CD8-positive, alpha-beta memory T cell (primary cell): ENCODE measurements around the gene TSTD2. TPM values are rescaled to one million over a fixed set of nuclear protein-coding genes. Genes with fewer than 3 reads are reported as not detected.

ENCODE experiments used
- CTCF ChIA-PET: fragments of 350-600 bp; sonication (Branson Sonifier 250); formaldehyde crosslinking; loops from one replicate; lab custom pipeline; 2021; ENCODE audit warnings: antibody characterized with exemption; lab: Charles Lee
- POLR2A ChIA-PET: fragments of 350-600 bp; sonication (Branson Sonifier 250); formaldehyde crosslinking; loops from one replicate; lab custom pipeline; 2021; ENCODE audit warnings: antibody characterized with exemption; lab: Charles Lee
- DNase-seq, 5 donors: peaks; one replicate each; pipeline versions ENCODE4 v3.0.0 to v3.0.0-alpha.2; 2020 to 2022; ENCODE audit warnings: mixed read lengths in 1 of 5
- H3K27ac ChIP-seq: one replicate; pipeline ENCODE4 v1.7.0; 2013; ENCODE audit warnings: low read depth, mild to moderate bottlenecking, low read length, moderate library complexity
- H3K27me3 ChIP-seq: 2 replicates; pipeline ENCODE4 v1.7.0; 2013; ENCODE audit warnings: low read length, mild to moderate bottlenecking; ENCODE audit not compliant: insufficient read depth, poor library complexity, severe bottlenecking
- H3K36me3 ChIP-seq: 2 replicates; pipeline ENCODE4 v1.7.0; 2013; ENCODE audit warnings: mild to moderate bottlenecking, low read length, moderate library complexity; ENCODE audit not compliant: insufficient read depth
- H3K4me1 ChIP-seq: 2 replicates; pipeline ENCODE4 v1.7.0; 2013; ENCODE audit warnings: mild to moderate bottlenecking, low read length, moderate library complexity; ENCODE audit not compliant: insufficient read depth
- H3K4me3 ChIP-seq: 2 replicates; pipeline ENCODE4 v1.7.0; 2013; ENCODE audit warnings: mild to moderate bottlenecking, low read length
- H3K9me3 ChIP-seq: 2 replicates; pipeline ENCODE4 v1.7.0; 2013; ENCODE audit warnings: mild to moderate bottlenecking, low read length
- H3K27ac Mint-ChIP-seq, 8 donors: one replicate each; pipeline ENCODE4 v1.8.0; 2020 to 2021; ENCODE audit warnings: mixed read lengths in 8 of 8, mild to moderate bottlenecking in 6 of 8, inconsistent platforms in 3 of 8, moderate library complexity in 3 of 8
- H3K27me3 Mint-ChIP-seq, 2 donors: one replicate each; pipeline ENCODE4 v1.8.0; 2020 to 2021; ENCODE audit warnings: mixed read lengths in 2 of 2, mild to moderate bottlenecking in 1 of 2, moderate library complexity in 1 of 2
- H3K36me3 Mint-ChIP-seq, 3 donors: one replicate each; pipeline ENCODE4 v1.8.0; 2020 to 2021; ENCODE audit warnings: mixed read lengths in 3 of 3, inconsistent platforms in 1 of 3, mild to moderate bottlenecking in 1 of 3
- H3K4me1 Mint-ChIP-seq, 3 donors: one replicate each; pipeline ENCODE4 v1.8.0; 2020 to 2021; ENCODE audit warnings: mixed read lengths in 3 of 3, inconsistent platforms in 1 of 3, mild to moderate bottlenecking in 1 of 3
- H3K4me3 Mint-ChIP-seq, 7 donors: one replicate each; pipeline ENCODE4 v1.8.0; 2020 to 2021; ENCODE audit warnings: mixed read lengths in 7 of 7, mild to moderate bottlenecking in 6 of 7, moderate library complexity in 4 of 7, inconsistent platforms in 2 of 7
- H3K9me3 Mint-ChIP-seq, 5 donors: one replicate each; pipeline ENCODE4 v1.8.0; 2020 to 2022; ENCODE audit warnings: mixed read lengths in 5 of 5, mild to moderate bottlenecking in 3 of 5, moderate library complexity in 2 of 5, inconsistent platforms in 1 of 5
- polyA plus RNA-seq: library from polyadenylated mRNA; unstranded; fragments of 300-500 nt; fragmentation: Illumina TruSeq; gene quantifications from one replicate; pipeline ENCODE4 v1.2.3, GENCODE V29; 2021
- total RNA-seq, 2 experiments: library from RNA; stranded (reverse); gene quantifications; one replicate each; pipeline ENCODE4 v1.2.3, GENCODE V29; 2021

Gene TSTD2
- total and polyA plus RNA-seq, 3 experiments from 2014 or later = 5.7 to 14.7 (median 13.8) TPM

DNA sequence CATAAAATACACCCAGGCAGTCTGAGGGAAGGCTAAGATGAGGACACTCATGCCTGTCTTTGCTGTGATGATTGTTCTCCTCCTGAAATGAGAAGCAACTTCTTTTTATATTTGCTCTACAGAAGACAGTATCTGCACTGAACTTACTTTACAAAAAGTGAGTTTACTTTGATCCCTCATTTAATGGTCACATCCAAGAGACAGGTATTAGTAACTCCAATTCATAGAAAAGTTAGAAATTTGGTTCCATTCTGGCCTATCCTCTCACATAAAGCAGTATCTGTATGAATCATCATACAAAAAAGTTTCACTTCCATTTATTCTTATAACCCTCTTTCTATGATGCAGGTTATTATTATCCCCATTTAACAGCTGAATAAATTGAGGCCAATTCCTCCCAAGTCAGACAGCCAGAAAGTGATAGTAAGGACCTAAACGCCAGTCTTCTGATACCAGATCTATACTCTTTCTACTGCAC lies 15.2 kb downstream of the TSTD2 start:
- Mint-ChIP-seq H3K9me3 (no peaks in the 10 kb centered on the region), H3K27ac (peak overlapping the region in 2 of 8 donors; percentile 28 to 55), H3K4me3 (no peak overlapping the region), H3K27me3 (no peaks in the 10 kb centered on the region), H3K4me1 (no peaks in the 10 kb centered on the region), H3K36me3 (peaks cover 0 to 65% (median 28%) of the 10 kb centered on the region in 3 donors)
- ChIA-PET POLR2A (no interaction called here), CTCF (interaction anchor here (1.2 kb wide), 1 partner anchor 15 kb away, joined by 7 read pairs; the partner anchor contains the start of genes NCBP1 and TSTD2)
- peaks cover 3% of the 10 kb centered on the region for H3K36me3 ChIP-seq
- no peak overlapping the region for H3K4me3 ChIP-seq
- no peak for DNase-seq
- H3K4me1 ChIP-seq = no peaks in the 10 kb centered on the region
- no peaks in the 10 kb centered on the region for H3K27me3 ChIP-seq
- no peak overlapping the region for H3K27ac ChIP-seq
- H3K9me3 ChIP-seq = no peaks in the 10 kb centered on the region

DNA sequence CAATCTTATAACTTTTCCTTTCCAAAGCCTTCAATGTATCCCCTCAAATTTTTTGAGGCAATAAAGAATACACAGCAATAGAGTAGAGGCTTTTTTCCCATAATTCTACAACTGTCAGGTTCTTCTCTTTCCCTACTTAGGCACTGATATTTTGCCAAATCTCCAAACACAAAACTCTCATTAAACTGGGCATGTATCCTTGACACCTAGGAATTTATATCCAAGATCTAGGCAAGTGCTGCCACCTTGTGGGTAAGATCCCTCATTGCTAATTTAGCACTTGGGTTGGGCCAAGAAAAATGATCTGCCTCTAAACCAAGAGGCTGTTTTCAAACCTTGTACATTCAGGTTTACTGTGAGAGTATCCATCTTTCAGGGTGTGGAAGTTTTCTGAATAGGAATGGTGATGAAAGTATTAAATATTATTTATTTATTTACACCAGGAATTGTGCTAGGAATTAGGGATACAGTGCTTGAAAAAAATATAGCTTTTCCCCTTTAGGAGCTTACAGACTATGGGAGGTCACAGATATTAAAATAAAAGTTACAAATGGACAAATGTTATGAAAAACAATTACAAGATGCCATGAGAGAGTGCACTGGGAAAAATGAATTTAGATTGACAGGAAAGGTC lies 17.6 kb downstream of the TSTD2 start:
- DNase-seq = peak; percentile 32 to 58 (median 43)
- Histone ChIP-seq H3K4me3 (no peak overlapping the region), H3K27me3 (no peaks in the 10 kb centered on the region), H3K9me3 (no peaks in the 10 kb centered on the region), H3K36me3 (no peaks in the 10 kb centered on the region), H3K4me1 (no peaks in the 10 kb centered on the region), H3K27ac (no peak overlapping the region)
- Mint-ChIP-seq H3K9me3 (no peaks in the 10 kb centered on the region), H3K27ac (peak overlapping the region in 1 of 8 donors; percentile 3), H3K27me3 (no peaks in the 10 kb centered on the region), H3K4me3 (no peak overlapping the region), H3K4me1 (no peaks in the 10 kb centered on the region), H3K36me3 (peaks cover 0 to 62% (median 29%) of the 10 kb centered on the region in 3 donors)
- ChIA-PET POLR2A (interaction anchor here (0.6 to 0.7 kb wide), 2 partner anchors 9 to 17 kb away, joined by 3 to 8 read pairs; partner anchors contain the start of gene TSTD2), CTCF (interaction anchor here (0.7 to 3.8 kb wide), 14 partner anchors 9 to 761 kb away, joined by 3 to 21 read pairs (median 6); partner anchors contain the start of genes NCBP1, TDRD7, TMOD1 and TSTD2)

DNA sequence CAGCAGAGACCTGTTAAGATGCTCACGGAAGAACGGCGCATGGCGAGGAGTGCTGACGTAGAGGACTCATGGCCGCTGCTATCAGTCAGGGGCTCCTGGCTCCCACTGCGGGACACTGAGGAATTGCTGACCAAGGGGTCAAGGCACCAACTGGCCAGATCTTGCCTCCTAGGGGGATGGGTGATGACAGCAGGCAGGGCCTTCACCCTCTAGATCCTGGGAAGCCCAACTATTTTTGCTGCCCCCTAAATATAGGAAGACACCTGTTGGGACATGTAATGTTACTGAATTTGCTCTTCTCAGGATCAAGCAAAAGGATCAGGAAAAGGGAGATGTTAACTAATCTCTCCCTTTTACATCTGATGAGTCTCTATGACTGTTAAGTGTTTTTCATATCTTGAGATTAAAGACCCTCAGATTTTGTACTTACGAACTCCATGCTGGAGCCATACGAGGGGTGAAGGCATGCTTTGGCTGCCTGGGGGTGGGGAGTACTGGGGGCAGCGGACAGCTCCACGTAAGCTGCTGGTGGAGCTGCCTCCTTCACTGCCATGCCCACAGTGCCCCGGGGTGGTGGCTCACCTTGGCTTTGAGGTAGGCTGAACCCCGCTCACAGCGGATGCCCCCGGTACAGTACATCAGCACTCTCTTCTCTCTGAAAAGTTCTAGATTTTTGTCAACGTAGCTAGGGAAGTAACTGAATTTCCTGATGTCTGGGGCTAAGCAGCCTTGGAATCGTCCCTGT lies 28.1 kb downstream of the TSTD2 start:
- H3K36me3 ChIP-seq = peaks cover 38% of the 10 kb centered on the region
- Mint-ChIP-seq H3K36me3 (peaks cover 0 to 81% (median 25%) of the 10 kb centered on the region in 3 donors), H3K4me1 (no peaks in the 10 kb centered on the region), H3K27ac (peak overlapping the region in 2 of 8 donors; percentile 9 to 63), H3K9me3 (no peaks in the 10 kb centered on the region), H3K4me3 (no peak overlapping the region), H3K27me3 (no peaks in the 10 kb centered on the region)
- CTCF ChIA-PET = interaction anchor here (2.3 kb wide), 1 partner anchor 137 kb away, joined by 6 read pairs; no protein-coding TSS in a partner anchor
- H3K4me1 ChIP-seq = no peaks in the 10 kb centered on the region
- H3K9me3 ChIP-seq = no peaks in the 10 kb centered on the region
- H3K4me3 ChIP-seq = no peak overlapping the region
- DNase-seq = no peak
- no peaks in the 10 kb centered on the region for H3K27me3 ChIP-seq
- H3K27ac ChIP-seq = no peak overlapping the region
- POLR2A ChIA-PET = no interaction called here

DNA sequence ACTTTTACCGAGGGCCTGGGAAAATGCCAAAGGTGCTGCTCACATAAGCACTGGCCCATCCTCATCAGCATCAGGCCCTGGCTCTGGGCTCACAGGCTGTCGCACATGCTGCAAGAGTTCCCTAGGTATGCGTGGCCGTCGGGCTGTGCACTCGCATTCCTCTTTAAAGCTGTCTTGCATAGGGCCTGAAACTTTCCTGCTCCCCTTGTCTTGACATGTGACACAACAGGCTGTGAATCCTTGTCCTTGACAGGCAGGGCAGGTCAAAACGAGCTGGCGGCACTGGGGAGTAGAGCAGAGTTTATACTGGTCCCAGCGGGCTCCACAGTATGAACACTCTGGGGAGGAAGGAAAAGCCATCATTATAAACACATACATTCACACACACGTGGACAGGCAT lies 30.7 kb downstream of the TSTD2 start:
- no peak for DNase-seq
- H3K9me3 Mint-ChIP-seq = no peaks in the 10 kb centered on the region
- H3K4me3 ChIP-seq = no peak overlapping the region
- H3K4me3 Mint-ChIP-seq = no peak overlapping the region
- H3K4me1 ChIP-seq = no peaks in the 10 kb centered on the region
- H3K27ac ChIP-seq = no peak overlapping the region
- peaks cover 38% of the 10 kb centered on the region for H3K36me3 ChIP-seq
- no peaks in the 10 kb centered on the region for H3K9me3 ChIP-seq
- POLR2A ChIA-PET = no interaction called here
- no peaks in the 10 kb centered on the region for H3K27me3 ChIP-seq
- H3K27me3 Mint-ChIP-seq = no peaks in the 10 kb centered on the region
- H3K36me3 Mint-ChIP-seq = peaks cover 0 to 72% (median 25%) of the 10 kb centered on the region in 3 donors
- peaks cover 7 to 9% (median 7%) of the 10 kb centered on the region in 3 donors for H3K4me1 Mint-ChIP-seq
- H3K27ac Mint-ChIP-seq = peak overlapping the region in 1 of 8 donors; percentile 92
- CTCF ChIA-PET = interaction anchor here (1.1 to 2.3 kb wide), 3 partner anchors 134 to 746 kb away, joined by 3 to 6 read pairs (median 3); no protein-coding TSS in a partner anchor

DNA sequence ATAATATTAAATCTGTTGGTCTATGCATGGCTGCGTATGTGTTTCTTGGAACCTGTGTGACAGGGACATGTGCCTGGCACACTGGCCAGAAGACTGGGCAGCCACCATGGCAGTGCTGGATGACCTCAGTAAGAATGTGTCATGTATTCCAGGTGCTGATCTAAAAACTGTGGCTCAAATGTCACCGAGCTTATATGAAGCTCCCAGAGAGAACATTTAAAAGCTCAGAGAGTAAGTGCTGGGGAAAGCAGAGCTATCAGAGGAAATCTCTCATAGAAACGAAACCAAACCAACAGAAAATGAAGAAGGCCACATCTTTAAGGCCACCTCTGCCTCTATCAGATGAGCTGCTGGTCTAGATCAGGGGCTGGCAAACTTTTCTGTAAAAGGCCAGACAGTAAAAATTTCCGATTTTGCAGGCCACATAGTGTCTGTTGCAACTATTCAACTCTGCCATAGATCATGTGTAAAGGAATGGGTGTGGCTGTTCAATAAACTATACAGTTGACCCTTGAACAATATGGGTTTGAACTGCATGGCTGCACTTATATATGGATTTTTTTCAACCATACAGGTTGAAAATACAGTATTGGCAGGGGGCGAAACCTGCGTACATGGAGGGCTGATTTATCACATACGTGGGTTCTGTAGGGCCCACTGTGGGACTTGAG lies 31.8 kb downstream of the TSTD2 start:
- Mint-ChIP-seq H3K27ac (no peak overlapping the region), H3K4me1 (peaks cover 7 to 9% (median 7%) of the 10 kb centered on the region in 3 donors), H3K36me3 (peaks cover 0 to 64% (median 23%) of the 10 kb centered on the region in 3 donors), H3K9me3 (no peaks in the 10 kb centered on the region), H3K4me3 (no peak overlapping the region), H3K27me3 (no peaks in the 10 kb centered on the region)
- H3K9me3 ChIP-seq = no peaks in the 10 kb centered on the region
- H3K36me3 ChIP-seq = peaks cover 38% of the 10 kb centered on the region
- DNase-seq = no peak
- POLR2A ChIA-PET = no interaction called here
- H3K27ac ChIP-seq = no peak overlapping the region
- CTCF ChIA-PET = interaction anchor here (2.1 to 2.2 kb wide), 2 partner anchors 12 to 14 kb away, joined by 4 to 6 read pairs; no protein-coding TSS in a partner anchor
- no peak overlapping the region for H3K4me3 ChIP-seq
- no peaks in the 10 kb centered on the region for H3K27me3 ChIP-seq
- no peaks in the 10 kb centered on the region for H3K4me1 ChIP-seq

DNA sequence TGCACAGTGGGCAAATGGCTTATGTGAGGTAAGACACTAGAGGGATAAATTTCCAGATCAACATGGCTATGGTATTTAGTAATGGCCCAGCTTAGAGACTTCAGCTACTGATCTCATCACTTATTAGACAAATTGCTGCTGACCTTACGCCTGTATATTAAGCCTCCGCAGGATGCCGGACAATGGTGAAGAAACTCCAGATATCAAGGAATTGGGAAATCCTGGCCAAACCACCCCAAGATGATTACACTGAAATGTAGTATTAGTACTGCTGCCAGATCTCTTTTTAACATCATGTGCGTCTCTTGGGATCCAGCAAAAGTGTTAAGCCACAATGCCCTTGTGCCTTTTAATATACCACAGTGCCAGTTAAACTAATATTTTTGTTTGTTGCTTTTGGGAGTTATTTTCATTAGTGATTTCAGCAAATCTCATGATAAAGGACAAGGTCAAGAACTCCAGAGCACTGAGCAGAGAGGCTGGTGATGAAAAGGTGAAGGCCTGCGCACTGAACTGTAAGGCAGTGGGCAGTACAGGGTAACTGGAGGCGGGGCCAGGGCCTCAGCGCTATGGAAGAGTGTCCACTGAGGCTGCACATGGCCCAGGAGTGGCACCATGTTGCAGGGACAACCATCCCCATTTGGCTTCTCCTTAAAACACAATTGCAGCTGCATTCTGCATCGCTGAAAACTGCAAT lies 32.5 kb downstream of the TSTD2 start:
- H3K4me1 Mint-ChIP-seq = peaks cover 7 to 9% (median 7%) of the 10 kb centered on the region in 3 donors
- H3K4me3 ChIP-seq = no peak overlapping the region
- no peak for DNase-seq
- H3K27ac Mint-ChIP-seq = no peak overlapping the region
- no peak overlapping the region for H3K4me3 Mint-ChIP-seq
- ChIA-PET CTCF (interaction anchor here (2.1 to 3.3 kb wide), 4 partner anchors 12 to 189 kb away, joined by 4 to 50 read pairs (median 12); partner anchors contain the start of gene TDRD7), POLR2A (no interaction called here)
- H3K36me3 Mint-ChIP-seq = peaks cover 0 to 57% (median 23%) of the 10 kb centered on the region in 3 donors
- H3K4me1 ChIP-seq = no peaks in the 10 kb centered on the region
- no peaks in the 10 kb centered on the region for H3K27me3 ChIP-seq
- H3K9me3 Mint-ChIP-seq = no peaks in the 10 kb centered on the region
- no peaks in the 10 kb centered on the region for H3K9me3 ChIP-seq
- H3K27me3 Mint-ChIP-seq = no peaks in the 10 kb centered on the region
- peaks cover 35% of the 10 kb centered on the region for H3K36me3 ChIP-seq
- no peak overlapping the region for H3K27ac ChIP-seq

DNA sequence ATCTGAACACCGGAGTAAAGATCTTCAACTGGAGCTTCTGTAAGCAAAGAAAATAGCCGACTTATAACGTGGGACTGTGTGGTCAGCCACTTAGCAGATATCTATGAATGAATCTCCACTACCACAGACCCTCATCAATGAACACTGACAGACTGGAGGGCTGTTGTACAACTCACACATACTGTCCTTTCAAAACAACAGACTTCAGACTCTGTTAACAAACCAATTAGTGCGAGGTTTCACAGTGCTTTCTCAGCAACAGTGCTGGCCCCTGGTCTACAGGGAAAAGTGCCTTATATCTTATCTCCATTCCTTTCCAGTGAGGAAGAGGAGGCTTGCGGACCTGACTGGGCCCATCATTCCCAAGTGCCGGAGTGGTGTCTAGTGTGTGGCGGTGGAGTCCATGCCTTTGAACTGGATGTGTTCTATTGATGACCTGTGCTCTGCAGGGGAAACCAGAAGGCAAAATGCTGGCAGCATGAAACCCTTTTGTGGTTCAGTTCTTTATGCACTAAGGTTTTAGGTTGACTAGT lies 33.8 kb downstream of the TSTD2 start:
- POLR2A ChIA-PET = interaction anchor here (1.1 kb wide), 1 partner anchor 187 kb away, joined by 4 read pairs; no protein-coding TSS in a partner anchor

More for the DNA sequence above, 33.8 kb downstream of the TSTD2 start:
- no peaks in the 10 kb centered on the region for H3K9me3 ChIP-seq
- CTCF ChIA-PET = interaction anchor here (0.7 to 3.9 kb wide), 34 partner anchors 9 to 745 kb away, joined by 3 to 50 read pairs (median 4); partner anchors contain the start of genes NCBP1, TDRD7, TSTD2 and ZNF782
- H3K36me3 ChIP-seq = peaks cover 22% of the 10 kb centered on the region
- Mint-ChIP-seq H3K36me3 (peaks cover 0 to 44% (median 19%) of the 10 kb centered on the region in 3 donors), H3K4me3 (no peak overlapping the region), H3K9me3 (no peaks in the 10 kb centered on the region), H3K27ac (peak overlapping the region in 2 of 8 donors; percentile 12 to 35), H3K4me1 (peaks cover 7 to 9% (median 7%) of the 10 kb centered on the region in 3 donors), H3K27me3 (no peaks in the 10 kb centered on the region)
- no peaks in the 10 kb centered on the region for H3K4me1 ChIP-seq
- no peaks in the 10 kb centered on the region for H3K27me3 ChIP-seq
- no peak overlapping the region for H3K4me3 ChIP-seq
- no peak overlapping the region for H3K27ac ChIP-seq
- DNase-seq = no peak
